SK-N-SH (cell line): ENCODE data around the gene NHSL1. TPM values are rescaled to one million over a fixed set of nuclear protein-coding genes. Genes with fewer than 3 reads are reported as not detected.

Experiments used
- CTCF ChIA-PET: fragments of 300-600, 350-600 bp; formaldehyde crosslinking; extraction: SDS; loops from one replicate; lab custom pipeline; 2021; lab: Yijun Ruan, JAX
- POLR2A ChIA-PET: fragments of 350-600 bp; sonication (Branson Sonifier 250); formaldehyde crosslinking; extraction: SDS; loops from one replicate; lab custom pipeline; 2020; ENCODE audit warnings: antibody characterized with exemption, inconsistent platforms; lab: Yijun Ruan, JAX
- DNase-seq: peaks from one replicate; pipeline ENCODE4 v3.0.0; 2012
- H2AFZ ChIP-seq: fragments of 200-600 bp; sonication (generic); 2 replicates; pipeline ENCODE4 v1.8.1; 2016; ENCODE audit warnings: antibody characterized with exemption, mild to moderate bottlenecking, low read depth
- H3F3A ChIP-seq: fragments of 200-600 bp; sonication (generic); replicated peaks from 2 replicates; pipeline ENCODE3; 2016; ENCODE audit warnings: antibody characterized with exemption, mild to moderate bottlenecking; ENCODE audit not compliant: insufficient read depth
- H3K27ac ChIP-seq, 2 experiments: fragments of 200-500 bp in 1 of 2; fragments of 200-600 bp in 1 of 2; sonication (Bioruptor generic) in 1 of 2; sonication (generic), shearing (Covaris generic) in 1 of 2; 2 replicates each; pipeline versions ENCODE4 v1.5.1 to v1.6.1; 2014 to 2016; ENCODE audit warnings: low read depth in 2 of 2, inconsistent platforms in 1 of 2, low read length in 1 of 2, mild to moderate bottlenecking in 1 of 2, mixed read lengths in 1 of 2
- H3K27me3 ChIP-seq: fragments of 200-600 bp; sonication (generic), shearing (Covaris generic); 2 replicates; pipeline ENCODE4 v1.6.1; 2016; ENCODE audit warnings: mixed run types; ENCODE audit not compliant: insufficient read depth
- H3K36me3 ChIP-seq, 2 experiments: fragments of 200-500 bp in 1 of 2; fragments of 200-600 bp in 1 of 2; sonication (Bioruptor generic) in 1 of 2; sonication (generic) in 1 of 2; replicated peaks in 1 of 2; 2 replicates each; pipeline versions ENCODE3 to v1.5.1; 2014 to 2016; ENCODE audit warnings: low read length in 1 of 2, mild to moderate bottlenecking in 1 of 2; ENCODE audit not compliant: insufficient read depth in 2 of 2, control insufficient read depth in 1 of 2
- H3K4me1 ChIP-seq, 2 experiments: fragments of 200-500 bp in 1 of 2; fragments of 200-600 bp in 1 of 2; sonication (Bioruptor generic) in 1 of 2; sonication (generic), shearing (Covaris generic) in 1 of 2; 2 replicates each; pipeline versions ENCODE4 v1.5.1 to v1.6.1; 2014 to 2016; ENCODE audit warnings: low read depth in 1 of 2, low read length in 1 of 2, mixed run types in 1 of 2; ENCODE audit not compliant: insufficient read depth in 2 of 2, control insufficient read depth in 1 of 2
- H3K4me2 ChIP-seq: fragments of 200-600 bp; sonication (generic), shearing (Covaris generic); 2 replicates; pipeline ENCODE4 v1.6.1; 2017; ENCODE audit warnings: mixed run types
- H3K4me3 ChIP-seq, 2 experiments: fragments of 200-500 bp in 1 of 2; fragments of 200-600 bp in 1 of 2; sonication (Bioruptor generic) in 1 of 2; sonication (generic), shearing (Covaris generic) in 1 of 2; 2 replicates each; pipeline versions ENCODE4 v1.5.1 to v1.8.1; 2014 to 2016; ENCODE audit warnings: low read depth in 2 of 2, inconsistent platforms in 1 of 2, low read length in 1 of 2, mild to moderate bottlenecking in 1 of 2, mixed read lengths in 1 of 2, moderate library complexity in 1 of 2
- H3K79me2 ChIP-seq: fragments of 200-600 bp; sonication (generic); 2 replicates; pipeline ENCODE4 v1.8.1; 2017; ENCODE audit warnings: mild to moderate bottlenecking; ENCODE audit not compliant: insufficient read depth
- H3K9ac ChIP-seq: fragments of 200-600 bp; sonication (generic); 2 replicates; pipeline ENCODE4 v1.6.1; 2017; ENCODE audit warnings: mixed run types
- H3K9me2 ChIP-seq: fragments of 200-600 bp; sonication (generic); 2 replicates; pipeline ENCODE4 v1.6.1; 2017; ENCODE audit warnings: mixed run types
- H3K9me3 ChIP-seq: fragments of 200-600 bp; sonication (generic); 2 replicates; pipeline ENCODE4 v1.6.1; 2017; ENCODE audit warnings: mixed run types, mild to moderate bottlenecking, moderate library complexity
- H4K20me1 ChIP-seq: fragments of 200-600 bp; sonication (generic); 2 replicates; pipeline ENCODE4 v1.6.1; 2017; ENCODE audit warnings: mild to moderate bottlenecking, mixed run types; ENCODE audit not compliant: insufficient read depth
- ELF1 ChIP-seq: IDR thresholded peaks from 2 replicates; pipeline ENCODE4 v1.4.0; 2012
- EP300 ChIP-seq, 2 experiments: IDR thresholded peaks; 2 replicates each; pipeline versions ENCODE4 v1.4.0 to v1.6.1; 2012; ENCODE audit warnings: borderline replicate concordance in 1 of 2, low read depth in 1 of 2, low read length in 1 of 2
- FOSL2 ChIP-seq: IDR thresholded peaks from 2 replicates; pipeline ENCODE4 v1.4.0; 2012; ENCODE audit warnings: low read depth, mild to moderate bottlenecking, moderate library complexity, borderline replicate concordance
- FOXJ3 ChIP-seq: sonication (generic); formaldehyde crosslinking; IDR thresholded peaks from 2 replicates; pipeline ENCODE4 v1.5.1; 2020; ENCODE audit warnings: mild to moderate bottlenecking, missing genetic modification reagents
- GABPA ChIP-seq: IDR thresholded peaks from 2 replicates; pipeline ENCODE4 v1.4.0; 2012; ENCODE audit warnings: low read depth, mild to moderate bottlenecking
- GATA2 ChIP-seq: sonication (generic); formaldehyde crosslinking; IDR thresholded peaks from 2 replicates; pipeline ENCODE4 v1.5.0; 2020; ENCODE audit warnings: mild to moderate bottlenecking, missing genetic modification reagents
- JUND ChIP-seq: IDR thresholded peaks from 2 replicates; pipeline ENCODE4 v1.4.0; 2012
- MEF2A ChIP-seq: IDR thresholded peaks from 2 replicates; pipeline ENCODE4 v1.4.0; 2012; ENCODE audit warnings: low read depth, borderline replicate concordance
- PBX3 ChIP-seq: IDR thresholded peaks from 2 replicates; pipeline ENCODE4; 2012
- RXRA ChIP-seq: IDR thresholded peaks from 2 replicates; pipeline ENCODE4 v1.4.0; 2012; ENCODE audit warnings: low read depth, mild to moderate bottlenecking, borderline replicate concordance
- TAF1 ChIP-seq: IDR thresholded peaks from 2 replicates; pipeline ENCODE4 v1.6.1; 2012; ENCODE audit warnings: low read depth, mild to moderate bottlenecking, low read length, moderate library complexity, borderline replicate concordance
- TCF12 ChIP-seq: IDR thresholded peaks from 2 replicates; pipeline ENCODE4 v1.4.0; 2012
- WGBS: methylation state at CpG from one replicate; pipeline ENCODE4 v1.1.6; 2017; ENCODE audit warnings: low lambda C conversion rate; 5-methylcytosine and 5-hydroxymethylcytosine counted together
- polyA plus RNA-seq, 3 experiments: library from polyadenylated mRNA; depleted of rRNA; stranded (reverse); fragments of >200 nt; gene quantifications; 2 replicates each; pipeline ENCODE4 v1.2.3, GENCODE V29; 2012

Gene NHSL1
- polyA plus RNA-seq, 1 of the 3 experiments (the other 2 are of a cell fraction) = under 0.01 TPM

GRCh38 chr6:138415125-138415524, 84.2 kb downstream of the NHSL1 start (continued):
- no peak for TF ChIP-seq EP300 (IDR thresholded peaks at IDR 0.05; ENCODE audit: borderline replicate concordance in 1 of 2, low read depth in 1 of 2, low read length in 1 of 2)
- TF ChIP-seq TAF1 = no peak
- TF ChIP-seq PBX3 = no peak

GRCh38 chr6:138410972-138411880, 88.1 kb downstream of the NHSL1 start:
- H3K36me3 ChIP-seq = peaks cover 2 to 16% of the 10 kb centered on the region in 2 experiments
- WGBS = 84% methylated on average over 6 of the region's 6 CpGs

More at GRCh38 chr6:138410972-138411880, 88.1 kb downstream of the NHSL1 start:
- Histone ChIP-seq H3K9me3 (no peaks in the 10 kb centered on the region), H3K4me3 (no peak overlapping the region), H3K27me3 (no peaks in the 10 kb centered on the region), H3K4me1 (no peaks in the 10 kb centered on the region), H2AFZ (no peak overlapping the region), H3K4me2 (peak overlapping the region; percentile 47; the same call in 1 of the 2 replicates), H3F3A (peaks cover 3% of the 10 kb centered on the region), H3K79me2 (no peaks in the 10 kb centered on the region), H3K9ac (no peak overlapping the region), H3K27ac (peak overlapping the region in 1 of 2 experiments; percentile 46; a peak in 2 of 4 replicates), H4K20me1 (0 out of 2 replicates have a peak, but pooled peaks cover 3% of the 10 kb centered on the region), H3K9me2 (no peaks in the 10 kb centered on the region)
- CTCF ChIA-PET = no interaction called here
- POLR2A ChIA-PET = no interaction called here
- no peak for DNase-seq
- TF ChIP-seq JUND (peak; percentile 53), TCF12 (peak; percentile 22; the same call in 1 of the 2 replicates), FOXJ3 (CRISPR knock-in tag) (no peak), RXRA (peak; percentile 57; the same call in 1 of the 2 replicates), GABPA (no peak), MEF2A (peak; percentile 73), FOSL2 (peak; percentile 57; the same call in 1 of the 2 replicates), ELF1 (no peak), PBX3 (peak; percentile 33; the same call in 1 of the 2 replicates), GATA2 (no peak)
